ENCODE measurements around the gene PTPRC.

The PTPRC gene

GRCh38 chr1:198643808-198644207 lies 5.0 kb downstream of the PTPRC start:
- no peak for DNase-seq (ENCODE audit: low spot score)

- no peak for DNase-seq (ENCODE audit: low spot score)
Observed at GRCh38 chr1:198647055-198647454, 8.2 kb downstream of the PTPRC start.

GRCh38 chr1:198648592-198648991 lies 9.8 kb downstream of the PTPRC start:
- DNase-seq (ENCODE audit: low spot score), result no peak

GRCh38 chr1:198649232-198649967 lies 10.6 kb downstream of the PTPRC start:
- no peak for DNase-seq (ENCODE audit: low spot score)

GRCh38 chr1:198649968-198650338 lies 11.1 kb downstream of the PTPRC start:
- DNase-seq (ENCODE audit: low spot score), result no peak

GRCh38 chr1:198650506-198650905 lies 11.7 kb downstream of the PTPRC start:
- DNase-seq (ENCODE audit: low spot score), result no peak

GRCh38 chr1:198651650-198652400 lies 13.0 kb downstream of the PTPRC start:
- DNase-seq (ENCODE audit: low spot score), result no peak

GRCh38 chr1:198653808-198654413 lies 15.1 kb downstream of the PTPRC start:
- DNase-seq (ENCODE audit: low spot score), result no peak

- no peak for DNase-seq (ENCODE audit: low spot score)
Observed at GRCh38 chr1:198655459-198656121, 16.8 kb downstream of the PTPRC start.

GRCh38 chr1:198656500-198656932 lies 17.7 kb downstream of the PTPRC start:
- no peak for DNase-seq (ENCODE audit: low spot score)

- DNase-seq (ENCODE audit: low spot score), result no peak
Observed at GRCh38 chr1:198657550-198658064, 18.8 kb downstream of the PTPRC start.

- DNase-seq (ENCODE audit: low spot score), result no peak
Observed at GRCh38 chr1:198660341-198661261, 21.8 kb downstream of the PTPRC start.

- DNase-seq (ENCODE audit: low spot score), result no peak
Observed at GRCh38 chr1:198662821-198663220, 24.0 kb downstream of the PTPRC start.

GRCh38 chr1:198664068-198664788 lies 25.4 kb downstream of the PTPRC start:
- DNase-seq (ENCODE audit: low spot score), result no peak

GRCh38 chr1:198667186-198667585 lies 28.3 kb downstream of the PTPRC start:
- DNase-seq (ENCODE audit: low spot score), result no peak

GRCh38 chr1:198667807-198668206 lies 29.0 kb downstream of the PTPRC start:
- DNase-seq (ENCODE audit: low spot score), result no peak

GRCh38 chr1:198669023-198669698 lies 30.3 kb downstream of the PTPRC start:
- peak; percentile 93 for DNase-seq (ENCODE audit: low spot score)

GRCh38 chr1:198669771-198670170 lies 30.9 kb downstream of the PTPRC start:
- DNase-seq (ENCODE audit: low spot score), result no peak

GRCh38 chr1:198671136-198671535 lies 32.3 kb downstream of the PTPRC start:
- DNase-seq (ENCODE audit: low spot score), result no peak

- no peak for DNase-seq (ENCODE audit: low spot score)
Observed at GRCh38 chr1:198672124-198672523, 33.3 kb downstream of the PTPRC start.

All from SW480 (cell line).